HEK293 (cell line): ENCODE data around the gene TICAM1.

Experiments
- CTCF ChIA-PET: fragments of 350-600 bp; formaldehyde crosslinking; extraction: SDS; loops from one replicate; lab custom pipeline; 2021; ENCODE audit warnings: antibody characterized with exemption; lab: Yijun Ruan, JAX
- POLR2A ChIA-PET: fragments of 300-600 bp; formaldehyde crosslinking; extraction: SDS; loops from one replicate; lab custom pipeline; 2020; ENCODE audit warnings: antibody characterized with exemption, inconsistent platforms; lab: Yijun Ruan, JAX
- H3K27ac ChIP-seq: fragments of 200-500 bp; sonication (Bioruptor generic); 2 replicates; pipeline ENCODE4 v1.5.1; 2014; ENCODE audit warnings: low read depth, low read length, control low read depth, inconsistent platforms; ENCODE audit errors: extremely low read depth
- H3K36me3 ChIP-seq, 2 experiments: fragments of 200-500 bp in 1 of 2; sonication (Bioruptor generic) in 1 of 2; 1 replicate in 1 of 2; 2 replicates in 1 of 2; pipeline ENCODE4 v1.5.1; 2014 to 2017; ENCODE audit warnings: inconsistent platforms in 2 of 2, low read length in 2 of 2; ENCODE audit not compliant: control insufficient read depth in 2 of 2, insufficient read depth in 1 of 2
- H3K4me1 ChIP-seq: fragments of 200-500 bp; sonication (Bioruptor generic); 2 replicates; pipeline ENCODE4 v1.5.1; 2014; ENCODE audit warnings: mild to moderate bottlenecking, low read length, inconsistent platforms; ENCODE audit not compliant: control insufficient read depth, insufficient read depth
- H3K4me3 ChIP-seq: 2 replicates; pipeline ENCODE4 v1.5.1; 2011; ENCODE audit warnings: low read depth, mild to moderate bottlenecking, control low read depth, low read length, moderate library complexity
- H3K9me3 ChIP-seq: fragments of 200-500 bp; sonication (Bioruptor generic); 2 replicates; pipeline ENCODE4 v1.5.1; 2014; ENCODE audit warnings: low read depth, low read length, inconsistent platforms; ENCODE audit not compliant: control insufficient read depth, insufficient read depth
- CTCF ChIP-seq: fragments of 450-650 bp; formaldehyde crosslinking; IDR thresholded peaks from 2 replicates; pipeline ENCODE4 v1.5.1; 2016; ENCODE audit warnings: missing biosample characterization, missing genetic modification characterization
- HIC1 ChIP-seq: fragments of 450-650 bp; formaldehyde crosslinking; IDR thresholded peaks from 2 replicates; pipeline ENCODE4 v1.5.1; 2016; ENCODE audit warnings: missing biosample characterization, missing genetic modification characterization
- KLF17 ChIP-seq: fragments of 450-650 bp; formaldehyde crosslinking; IDR thresholded peaks from 2 replicates; pipeline ENCODE4 v1.5.1; 2016; ENCODE audit warnings: missing biosample characterization, missing genetic modification characterization
- YY2 ChIP-seq: fragments of 450-650 bp; formaldehyde crosslinking; IDR thresholded peaks from 2 replicates; pipeline ENCODE4 v1.5.1; 2016; ENCODE audit warnings: missing biosample characterization, missing genetic modification characterization
- ZBTB17 ChIP-seq: fragments of 450-650 bp; formaldehyde crosslinking; IDR thresholded peaks from 2 replicates; pipeline ENCODE4 v1.5.1; 2016; ENCODE audit warnings: missing biosample characterization, missing genetic modification characterization
- ZBTB20 ChIP-seq: fragments of 450-650 bp; formaldehyde crosslinking; IDR thresholded peaks from 2 replicates; pipeline ENCODE4 v1.5.1; 2016; ENCODE audit warnings: missing biosample characterization, missing genetic modification characterization
- ZFP3 ChIP-seq: fragments of 450-650 bp; formaldehyde crosslinking; IDR thresholded peaks from 2 replicates; pipeline ENCODE4 v1.5.1; 2016; ENCODE audit warnings: low read depth, missing biosample characterization, missing genetic modification characterization
- ZFP37 ChIP-seq: fragments of 450-650 bp; formaldehyde crosslinking; IDR thresholded peaks from 2 replicates; pipeline ENCODE4 v1.5.1; 2016; ENCODE audit warnings: missing biosample characterization, missing genetic modification characterization
- ZNF202 ChIP-seq: fragments of 450-650 bp; formaldehyde crosslinking; IDR thresholded peaks from 2 replicates; pipeline ENCODE4 v1.5.1; 2016; ENCODE audit warnings: missing biosample characterization, missing genetic modification characterization, borderline replicate concordance
- ZNF211 ChIP-seq: fragments of 450-650 bp; formaldehyde crosslinking; IDR thresholded peaks from 2 replicates; pipeline ENCODE4 v1.5.1; 2016; ENCODE audit warnings: low read depth, missing biosample characterization, missing genetic modification characterization
- ZNF248 ChIP-seq: fragments of 450-650 bp; formaldehyde crosslinking; IDR thresholded peaks from 2 replicates; pipeline ENCODE4 v1.5.1; 2017; ENCODE audit warnings: missing biosample characterization, missing genetic modification characterization
- ZNF280D ChIP-seq: fragments of 450-650 bp; formaldehyde crosslinking; IDR thresholded peaks from 2 replicates; pipeline ENCODE4 v1.5.1; 2016; ENCODE audit warnings: missing biosample characterization, missing genetic modification characterization
- ZNF488 ChIP-seq: fragments of 450-650 bp; formaldehyde crosslinking; IDR thresholded peaks from 2 replicates; pipeline ENCODE4 v1.5.1; 2016; ENCODE audit warnings: missing biosample characterization, missing genetic modification characterization
- ZNF501 ChIP-seq: fragments of 450-650 bp; formaldehyde crosslinking; IDR thresholded peaks from 2 replicates; pipeline ENCODE4 v1.5.1; 2016; ENCODE audit warnings: missing biosample characterization, missing genetic modification characterization
- ZNF514 ChIP-seq: fragments of 450-650 bp; formaldehyde crosslinking; IDR thresholded peaks from 2 replicates; pipeline ENCODE4 v1.5.1; 2016; ENCODE audit warnings: missing biosample characterization, missing genetic modification characterization
- ZNF530 ChIP-seq: fragments of 450-650 bp; formaldehyde crosslinking; IDR thresholded peaks from 2 replicates; pipeline ENCODE4 v1.5.1; 2016; ENCODE audit warnings: low read depth, missing biosample characterization, missing genetic modification characterization
- ZNF560 ChIP-seq: fragments of 450-650 bp; formaldehyde crosslinking; IDR thresholded peaks from 2 replicates; pipeline ENCODE4 v1.5.1; 2017; ENCODE audit warnings: missing biosample characterization, missing genetic modification characterization, borderline replicate concordance
- ZNF624 ChIP-seq: fragments of 450-650 bp; formaldehyde crosslinking; IDR thresholded peaks from 2 replicates; pipeline ENCODE4 v1.5.1; 2017; ENCODE audit warnings: missing biosample characterization, missing genetic modification characterization
- ZNF664 ChIP-seq: fragments of 450-650 bp; formaldehyde crosslinking; IDR thresholded peaks from 2 replicates; pipeline ENCODE4 v1.5.1; 2016; ENCODE audit warnings: missing biosample characterization, missing genetic modification characterization
- ZSCAN23 ChIP-seq: fragments of 450-650 bp; formaldehyde crosslinking; IDR thresholded peaks from 2 replicates; pipeline ENCODE4 v1.5.1; 2016; ENCODE audit warnings: missing biosample characterization, missing genetic modification characterization
- ZSCAN4 ChIP-seq: fragments of 450-650 bp; formaldehyde crosslinking; IDR thresholded peaks from 2 replicates; pipeline ENCODE4 v1.5.1; 2017; ENCODE audit warnings: missing biosample characterization, missing genetic modification characterization
- ZSCAN5A ChIP-seq: fragments of 450-650 bp; formaldehyde crosslinking; IDR thresholded peaks from 2 replicates; pipeline ENCODE4 v1.5.1; 2016; ENCODE audit warnings: missing biosample characterization, missing genetic modification characterization

TICAM1 gene

GRCh38 chr19:4839192-4839591 lies 7.7 kb upstream of the TICAM1 start:
- Histone ChIP-seq H3K27ac (no peak overlapping the region), H3K4me1 (no peaks in the 10 kb centered on the region), H3K9me3 (no peaks in the 10 kb centered on the region), H3K4me3 (no peak overlapping the region), H3K36me3 (peaks cover 0 to 23% of the 10 kb centered on the region in 2 experiments; a peak in 2 of 3 replicates)
- ChIA-PET POLR2A (no interaction called here), CTCF (interaction anchor here (0.6 to 2.0 kb wide), 3 partner anchors 13 to 433 kb away, joined by 3 to 10 read pairs (median 6); no protein-coding TSS in a partner anchor)
- no peak for TF ChIP-seq ZFP37 (tag by site-specific recombination)
- TF ChIP-seq ZSCAN23 (tag by site-specific recombination): no peak
- no peak for TF ChIP-seq ZNF664 (tag by site-specific recombination)
- no peak for TF ChIP-seq ZNF488
- no peak for TF ChIP-seq ZBTB20 (tag by site-specific recombination)
- TF ChIP-seq ZNF248 (tag by site-specific recombination): no peak
- TF ChIP-seq ZNF202 (tag by site-specific recombination): no peak
- no peak for TF ChIP-seq ZNF501 (tag by site-specific recombination)
- TF ChIP-seq ZNF560 (tag by site-specific recombination): no peak
- TF ChIP-seq ZNF211 (tag by site-specific recombination): no peak
- no peak for TF ChIP-seq CTCF
- no peak for TF ChIP-seq KLF17 (tag by site-specific recombination)

- CTCF ChIA-PET: interaction anchor here (1.1 kb wide), 1 partner anchor 24 kb away, joined by 5 read pairs; no protein-coding TSS in a partner anchor
- H3K4me1 ChIP-seq: no peaks in the 10 kb centered on the region
- H3K36me3 ChIP-seq: peaks cover 0 to 3% of the 10 kb centered on the region in 2 experiments; a peak in 1 of 3 replicates
- no peaks in the 10 kb centered on the region for H3K9me3 ChIP-seq
- no peak overlapping the region for H3K4me3 ChIP-seq
- POLR2A ChIA-PET: no interaction called here
- H3K27ac ChIP-seq: no peak overlapping the region
- TF ChIP-seq YY2 (no peak), ZBTB17 (no peak), ZBTB20 (tag by site-specific recombination) (no peak), ZNF530 (no peak), HIC1 (tag by site-specific recombination) (no peak), ZSCAN5A (no peak), ZNF624 (tag by site-specific recombination) (no peak), ZFP3 (no peak), ZNF514 (tag by site-specific recombination) (no peak), ZSCAN4 (tag by site-specific recombination) (no peak), ZNF280D (tag by site-specific recombination) (no peak), ZNF211 (tag by site-specific recombination) (no peak)
These were observed 1.3 kb upstream of the TICAM1 start for GRCh38 chr19:4832776-4833175.
